ENCODE data around the gene DEFB131B.
"Not testable (repeated sequence)": the region's sequence is repeated elsewhere in the genome, so short reads cannot be mapped to it uniquely, and the experiment has no call there.

- not testable (repeated sequence) for TF ChIP-seq EZH2phosphoT487 (IDR thresholded peaks at IDR 0.05; ENCODE audit: low read length); EZH2 (optimal IDR thresholded peaks at IDR 0.05; ENCODE audit: low read depth, low read length)
- TF ChIP-seq, protein P1, sequence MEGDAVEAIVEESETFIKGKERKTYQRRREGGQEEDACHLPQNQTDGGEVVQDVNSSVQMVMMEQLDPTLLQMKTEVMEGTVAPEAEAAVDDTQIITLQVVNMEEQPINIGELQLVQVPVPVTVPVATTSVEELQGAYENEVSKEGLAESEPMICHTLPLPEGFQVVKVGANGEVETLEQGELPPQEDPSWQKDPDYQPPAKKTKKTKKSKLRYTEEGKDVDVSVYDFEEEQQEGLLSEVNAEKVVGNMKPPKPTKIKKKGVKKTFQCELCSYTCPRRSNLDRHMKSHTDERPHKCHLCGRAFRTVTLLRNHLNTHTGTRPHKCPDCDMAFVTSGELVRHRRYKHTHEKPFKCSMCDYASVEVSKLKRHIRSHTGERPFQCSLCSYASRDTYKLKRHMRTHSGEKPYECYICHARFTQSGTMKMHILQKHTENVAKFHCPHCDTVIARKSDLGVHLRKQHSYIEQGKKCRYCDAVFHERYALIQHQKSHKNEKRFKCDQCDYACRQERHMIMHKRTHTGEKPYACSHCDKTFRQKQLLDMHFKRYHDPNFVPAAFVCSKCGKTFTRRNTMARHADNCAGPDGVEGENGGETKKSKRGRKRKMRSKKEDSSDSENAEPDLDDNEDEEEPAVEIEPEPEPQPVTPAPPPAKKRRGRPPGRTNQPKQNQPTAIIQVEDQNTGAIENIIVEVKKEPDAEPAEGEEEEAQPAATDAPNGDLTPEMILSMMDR (IDR thresholded peaks at IDR 0.05; ENCODE audit: low read length) = not testable (repeated sequence)
Measured at GRCh38 chr11:71876262-71876661, 2.0 kb upstream of the DEFB131B start.

All from MM.1S (cell line).